ENCODE measurements around the gene FBXW2.

DNA sequence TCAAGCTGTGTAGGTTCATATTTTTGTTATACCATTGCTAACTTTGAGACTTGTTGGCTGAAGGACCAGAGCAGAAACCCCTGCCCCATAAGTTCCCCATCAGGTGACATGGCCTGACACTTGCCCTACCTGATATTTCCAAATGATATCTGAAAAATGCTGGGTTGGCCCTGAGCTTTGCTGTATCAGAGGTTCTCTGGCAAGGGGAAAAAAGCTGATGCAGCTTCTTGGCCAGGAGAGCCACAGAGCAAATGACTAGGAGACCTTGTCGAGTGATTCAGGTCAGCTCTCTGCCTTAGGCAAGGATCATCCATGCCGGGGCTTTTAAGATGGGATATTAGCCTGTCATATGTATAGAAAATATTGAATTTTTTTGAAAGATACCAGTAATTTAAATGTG lies 76.0 kb downstream of the FBXW2 start:
- TF ChIP-seq, protein P1, sequence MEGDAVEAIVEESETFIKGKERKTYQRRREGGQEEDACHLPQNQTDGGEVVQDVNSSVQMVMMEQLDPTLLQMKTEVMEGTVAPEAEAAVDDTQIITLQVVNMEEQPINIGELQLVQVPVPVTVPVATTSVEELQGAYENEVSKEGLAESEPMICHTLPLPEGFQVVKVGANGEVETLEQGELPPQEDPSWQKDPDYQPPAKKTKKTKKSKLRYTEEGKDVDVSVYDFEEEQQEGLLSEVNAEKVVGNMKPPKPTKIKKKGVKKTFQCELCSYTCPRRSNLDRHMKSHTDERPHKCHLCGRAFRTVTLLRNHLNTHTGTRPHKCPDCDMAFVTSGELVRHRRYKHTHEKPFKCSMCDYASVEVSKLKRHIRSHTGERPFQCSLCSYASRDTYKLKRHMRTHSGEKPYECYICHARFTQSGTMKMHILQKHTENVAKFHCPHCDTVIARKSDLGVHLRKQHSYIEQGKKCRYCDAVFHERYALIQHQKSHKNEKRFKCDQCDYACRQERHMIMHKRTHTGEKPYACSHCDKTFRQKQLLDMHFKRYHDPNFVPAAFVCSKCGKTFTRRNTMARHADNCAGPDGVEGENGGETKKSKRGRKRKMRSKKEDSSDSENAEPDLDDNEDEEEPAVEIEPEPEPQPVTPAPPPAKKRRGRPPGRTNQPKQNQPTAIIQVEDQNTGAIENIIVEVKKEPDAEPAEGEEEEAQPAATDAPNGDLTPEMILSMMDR (IDR thresholded peaks at IDR 0.05): no peak
- TF ChIP-seq EP300 (IDR thresholded peaks at IDR 0.05): no peak
- TF ChIP-seq POLR2A (IDR thresholded peaks at IDR 0.05): no peak
- TF ChIP-seq POLR2AphosphoS5 (IDR thresholded peaks at IDR 0.05): no peak

All from stomach (tissue), 4 donors.